NT2/D1 (cell line): ENCODE measurements around the gene ATAD2B.

Experiments
- SUZ12 ChIP-seq: IDR thresholded peaks from 2 replicates; pipeline ENCODE4 v1.6.1; 2011; ENCODE audit not compliant: insufficient read length, insufficient read depth; ENCODE audit errors: extremely low read depth
- YY1 ChIP-seq: IDR thresholded peaks from 2 replicates; pipeline ENCODE4 v1.6.1; 2011; ENCODE audit not compliant: insufficient read length, insufficient read depth
- ZNF274 ChIP-seq: IDR thresholded peaks from 2 replicates; pipeline ENCODE4 v1.6.1; 2011; ENCODE audit warnings: mild to moderate bottlenecking, low read depth, low read length

DNA sequence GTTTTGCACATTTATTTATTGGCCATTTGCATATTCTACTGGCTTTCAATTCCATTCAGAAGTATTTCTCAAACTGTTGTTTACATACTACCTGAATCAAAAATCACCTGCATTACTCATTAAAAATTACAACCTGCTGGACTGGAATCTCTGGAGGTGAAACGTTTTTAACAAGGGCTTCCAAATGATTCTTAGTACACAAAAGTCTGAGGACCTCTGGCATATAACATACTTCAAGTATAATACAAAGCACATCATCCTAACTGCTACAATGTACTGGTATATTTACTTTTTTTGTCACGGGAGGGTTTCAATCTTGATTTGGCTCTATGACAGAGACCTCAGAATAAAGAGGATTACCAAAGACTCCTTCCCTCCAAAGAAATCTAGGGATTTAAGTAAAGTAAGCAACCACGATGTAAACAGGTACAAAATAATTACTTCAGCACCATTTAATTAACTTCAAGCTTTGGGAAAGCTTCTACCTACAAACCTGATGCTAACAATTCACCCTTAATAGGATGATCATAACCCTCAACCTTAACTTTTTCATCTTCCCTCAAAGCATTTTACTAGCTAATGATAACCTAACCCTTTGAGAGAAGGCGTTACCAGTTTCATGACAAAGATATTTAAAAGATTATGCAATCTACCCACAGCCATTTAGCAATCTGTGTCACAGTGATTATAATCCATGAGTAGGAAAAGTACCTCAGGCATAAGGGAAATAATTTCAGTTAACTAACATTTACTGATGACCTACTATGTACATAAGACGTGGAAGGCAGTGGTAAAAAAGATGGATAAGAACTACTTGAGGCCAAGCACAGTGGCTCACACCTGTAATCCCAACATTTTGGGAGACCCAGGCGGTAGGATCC lies 24.7 kb downstream of the ATAD2B start:
- TF ChIP-seq YY1 (no peak), SUZ12 (no peak), ZNF274 (no peak)
